NCI-H2107 treated with DMSO at 0.1 percent for 48 hours (cell line): ENCODE results near the gene KCNQ1.
A peak's percentile ranks its signal among the peaks of the same experiment; 100 is the strongest.

Experiments used
- DNase-seq: peaks from one replicate; lab custom pipeline; 2025; ENCODE audit not compliant: unreplicated experiment; lab: John Stamatoyannopoulos, UW

Gene KCNQ1

DNA sequence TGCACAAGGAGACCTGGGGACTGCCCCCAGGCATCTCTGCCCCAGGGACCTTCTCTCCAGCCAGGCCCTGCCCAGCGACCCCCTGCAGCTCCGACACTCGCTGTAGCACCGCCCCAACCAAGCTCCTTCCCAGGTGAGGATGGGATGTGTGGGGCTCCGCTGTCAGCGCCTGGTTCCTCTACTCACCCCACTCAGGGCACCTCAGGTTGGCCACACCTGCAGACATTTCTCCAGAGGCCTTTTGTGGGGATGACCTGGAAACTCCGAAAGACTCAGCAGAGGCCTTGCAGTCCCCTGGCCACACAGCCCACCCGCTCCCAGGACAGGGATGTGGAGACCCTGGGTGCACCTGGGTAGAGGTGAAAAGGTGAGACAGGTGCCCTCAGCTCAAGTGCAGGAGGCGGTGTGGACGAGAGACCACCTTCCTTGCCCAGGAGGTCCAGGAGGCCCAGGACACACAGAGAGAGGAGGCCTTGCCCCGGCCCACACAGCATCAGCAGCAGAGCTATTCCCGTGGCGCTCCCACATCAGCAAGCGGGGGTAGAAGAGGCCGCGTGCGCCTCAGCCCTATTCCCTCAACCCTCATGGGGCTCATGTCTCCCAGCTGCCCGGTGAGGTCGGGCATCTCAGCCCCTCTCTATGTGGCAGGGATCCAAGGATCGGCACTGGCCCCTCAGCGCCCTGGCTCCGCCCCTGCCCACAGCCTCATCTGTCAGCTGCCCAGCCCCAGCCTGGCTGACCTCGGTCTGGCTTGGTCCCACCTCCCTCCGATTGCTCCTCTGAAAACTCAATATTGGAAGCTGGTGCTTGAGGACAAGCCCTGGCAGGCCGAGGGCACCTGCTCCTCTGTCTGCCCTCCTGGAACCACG is 21.4 kb upstream of the KCNQ1 start:
- no peak for DNase-seq

DNA sequence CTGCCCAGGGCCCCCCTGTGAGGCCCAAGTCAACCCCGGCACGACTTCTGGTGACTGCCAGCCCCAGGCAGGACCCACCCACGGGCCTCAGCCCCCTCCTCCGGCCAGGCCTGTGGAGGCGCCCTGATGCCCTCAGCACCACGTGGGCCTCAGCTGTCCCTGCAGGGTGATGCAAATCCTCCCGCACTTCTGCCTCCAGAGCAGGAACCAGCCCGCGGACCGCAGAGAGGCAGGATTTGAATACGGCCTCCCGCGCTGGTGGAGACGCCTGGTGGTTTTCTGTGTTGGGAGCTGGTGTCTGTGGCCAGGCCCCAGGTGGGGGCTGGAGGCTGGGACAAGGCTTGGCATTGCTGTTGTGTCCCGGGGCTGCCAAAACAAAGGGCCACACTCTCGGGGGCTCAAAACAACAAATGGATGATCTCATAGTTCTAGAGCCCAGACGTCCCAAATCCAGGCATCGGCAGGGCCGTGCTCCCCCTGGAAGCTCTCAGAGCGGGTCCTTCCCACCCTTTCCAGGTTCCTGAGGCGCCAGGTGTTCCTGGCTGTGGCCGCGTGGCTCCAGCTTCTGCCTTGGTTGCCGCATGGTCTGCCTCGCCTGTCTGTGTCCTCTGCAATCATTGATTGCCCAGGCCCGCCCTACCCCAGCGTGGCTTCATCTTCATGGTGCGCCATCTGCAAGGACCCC is 19.9 kb upstream of the KCNQ1 start:
- no peak for DNase-seq

DNA sequence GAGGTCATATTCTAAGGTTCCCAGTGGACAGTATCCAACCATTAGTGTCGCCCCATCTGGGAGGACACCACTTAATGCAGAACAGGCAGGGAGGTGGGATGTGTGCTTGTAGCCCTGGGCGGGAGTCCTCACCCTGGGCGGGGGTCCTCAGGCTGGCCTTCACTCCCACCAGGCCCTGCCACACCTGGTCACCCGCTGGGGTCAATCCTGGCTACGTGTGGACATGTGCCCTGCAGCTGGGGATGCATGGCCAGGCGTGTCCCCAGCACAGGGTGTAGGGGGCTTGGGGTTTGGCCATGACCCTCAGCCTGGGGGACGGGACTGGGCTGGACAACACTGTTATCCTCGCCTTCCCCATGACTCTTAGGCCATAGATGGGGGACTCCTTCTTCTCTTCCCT is 19.3 kb upstream of the KCNQ1 start:
- DNase-seq = no peak

- DNase-seq = no peak
Measured at GRCh38 chr11:2426221-2426620, 18.6 kb upstream of the KCNQ1 start.

DNA sequence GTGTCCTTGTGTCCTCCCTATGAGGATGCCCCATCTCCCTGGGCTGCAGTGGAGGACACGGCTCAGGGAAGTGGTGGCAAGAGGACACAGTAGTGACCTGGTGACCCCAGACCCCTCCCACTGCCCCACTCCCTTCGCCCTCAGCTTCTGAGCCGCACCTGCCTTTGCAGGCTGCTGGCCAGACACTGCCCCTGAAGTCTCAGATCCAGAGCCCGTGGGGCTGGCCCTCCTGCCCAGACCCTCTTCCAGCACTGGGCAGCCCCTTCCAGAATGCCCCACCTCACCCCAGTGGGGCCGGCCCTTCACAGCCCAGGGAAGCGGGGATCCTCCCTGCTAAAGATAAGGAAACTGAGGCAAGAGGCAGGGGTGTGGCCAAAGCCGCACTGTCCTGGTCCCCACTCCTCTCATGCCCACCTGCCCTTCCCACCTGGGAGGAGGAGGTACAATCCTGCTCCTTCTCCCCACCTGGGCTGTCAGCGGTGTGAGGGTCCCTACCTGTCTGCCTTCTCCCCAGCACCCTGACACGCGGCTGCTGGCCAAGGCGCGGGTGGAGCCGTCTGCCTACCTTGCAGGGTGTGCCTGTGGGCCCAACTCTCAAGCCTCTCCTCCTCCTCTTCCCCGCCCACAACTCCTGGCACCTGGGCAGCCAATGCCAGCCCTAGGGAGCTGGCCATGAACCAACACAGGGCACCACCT is 17.8 kb upstream of the KCNQ1 start:
- DNase-seq = no peak

DNA sequence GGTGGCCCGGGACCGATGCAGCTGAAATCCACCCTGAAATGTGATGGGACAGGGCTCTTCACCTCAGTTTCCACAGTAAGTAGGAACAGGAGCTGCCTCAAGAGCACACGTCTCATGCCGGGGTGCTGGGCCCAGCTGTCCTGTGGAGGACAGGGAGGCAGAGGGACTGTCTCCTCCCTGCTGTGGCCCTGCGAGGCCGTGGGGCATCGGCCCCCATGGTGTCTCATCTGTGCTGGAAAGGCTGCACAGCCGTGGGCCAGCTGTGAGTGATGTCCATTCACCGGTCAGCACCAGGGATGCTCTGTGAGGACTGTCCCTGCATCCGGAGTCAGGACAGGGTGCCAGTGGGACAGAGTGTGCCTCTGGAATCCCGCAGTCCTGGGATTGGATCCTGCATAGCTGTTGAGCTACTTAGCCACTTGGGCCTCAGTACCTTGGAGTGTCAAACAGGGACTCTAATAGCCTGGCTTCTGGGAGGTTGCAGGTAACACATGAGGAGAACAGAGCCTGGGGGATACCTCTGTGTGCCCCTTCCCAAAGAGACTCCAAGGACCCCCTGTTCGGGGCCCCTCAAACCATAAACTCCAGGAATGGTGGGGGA is 17.0 kb upstream of the KCNQ1 start:
- no peak for DNase-seq

- peak; percentile 3 for DNase-seq
Measured at GRCh38 chr11:2428322-2428795, 16.4 kb upstream of the KCNQ1 start.

- no peak for DNase-seq
Measured at GRCh38 chr11:2431395-2431794, 13.4 kb upstream of the KCNQ1 start.

DNA sequence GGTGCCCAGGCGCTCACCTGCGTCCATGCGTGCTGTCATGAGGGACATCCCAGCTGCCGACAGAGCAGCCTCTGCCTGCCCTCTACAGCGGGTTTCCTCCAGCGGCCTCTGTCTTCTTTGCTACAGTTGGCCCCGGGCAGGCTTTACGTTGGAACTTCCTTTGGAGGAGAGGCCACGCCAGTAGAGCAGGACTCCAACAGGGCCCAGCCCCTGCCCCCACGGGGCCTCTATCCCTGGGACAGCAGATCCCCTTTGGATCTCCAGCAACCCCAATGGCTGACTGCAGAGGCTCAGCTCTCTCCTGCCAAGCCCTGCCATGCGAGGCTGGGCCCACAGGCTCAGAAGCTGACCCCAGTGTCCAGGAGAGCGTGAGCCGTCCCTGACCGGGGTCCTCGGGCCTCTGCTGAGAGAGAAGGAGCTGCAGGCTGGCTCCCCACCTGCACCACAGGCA is 12.6 kb upstream of the KCNQ1 start:
- DNase-seq = no peak

- no peak for DNase-seq
Measured at GRCh38 chr11:2432628-2433071, 12.2 kb upstream of the KCNQ1 start.

DNA sequence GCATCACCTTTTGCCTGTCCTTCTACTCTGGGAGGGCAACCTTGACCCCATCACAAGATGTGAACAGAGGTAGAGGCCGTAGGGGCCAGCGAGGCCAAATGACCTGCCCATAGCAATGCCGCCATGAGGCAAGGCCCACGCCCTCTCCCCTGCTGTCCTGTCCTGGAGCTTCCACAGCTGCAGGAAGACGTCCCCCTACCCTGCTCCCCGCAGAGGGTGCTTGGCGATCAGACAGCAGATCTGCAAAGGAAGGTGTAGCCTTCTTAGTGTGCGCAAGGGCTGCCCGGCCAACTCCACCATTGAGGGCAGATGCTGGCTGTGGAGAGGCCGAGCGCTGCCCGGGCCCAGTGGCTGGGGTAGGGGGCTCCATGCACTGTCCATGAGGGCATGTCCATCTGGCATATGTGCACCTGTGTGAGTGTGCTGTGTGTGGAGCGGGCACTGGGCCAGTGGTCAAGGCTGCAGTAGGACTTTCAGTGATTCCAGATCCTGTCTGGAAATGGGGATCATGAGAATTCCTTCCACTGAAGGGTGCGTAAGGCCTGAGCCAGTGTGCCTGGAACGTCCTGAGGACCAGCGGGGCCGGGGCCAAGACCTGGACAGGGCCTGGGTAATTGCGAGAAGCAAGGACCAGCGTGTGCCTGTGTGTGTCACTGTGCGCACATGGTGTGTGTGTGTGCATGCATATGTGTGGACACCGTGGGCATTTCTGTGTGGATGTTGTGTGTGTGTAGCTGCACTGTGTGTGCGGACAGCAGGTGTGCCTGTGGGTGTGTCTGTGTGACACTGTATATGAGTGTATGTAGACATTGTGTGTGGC is 11.5 kb upstream of the KCNQ1 start:
- no peak for DNase-seq

DNA sequence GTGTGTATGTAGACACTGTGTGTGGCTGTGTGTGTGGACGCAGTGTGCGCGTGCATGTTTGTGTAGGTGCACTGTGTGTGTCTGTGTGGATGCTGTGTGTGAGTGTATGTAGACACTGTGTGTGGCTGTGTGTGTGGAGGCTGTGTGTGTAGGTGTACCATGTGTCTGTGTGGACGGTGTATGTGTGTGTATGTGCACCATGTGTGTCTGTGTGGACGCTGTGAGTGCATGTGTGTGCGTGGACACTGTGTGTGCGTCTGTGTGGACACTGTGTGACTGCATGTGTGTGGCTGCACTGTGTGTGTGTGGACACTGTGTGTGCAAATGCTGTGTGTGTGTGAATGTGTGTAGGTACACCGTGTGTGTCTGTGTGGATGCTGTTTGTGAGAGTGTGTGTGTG is 10.8 kb upstream of the KCNQ1 start:
- DNase-seq = no peak

DNA sequence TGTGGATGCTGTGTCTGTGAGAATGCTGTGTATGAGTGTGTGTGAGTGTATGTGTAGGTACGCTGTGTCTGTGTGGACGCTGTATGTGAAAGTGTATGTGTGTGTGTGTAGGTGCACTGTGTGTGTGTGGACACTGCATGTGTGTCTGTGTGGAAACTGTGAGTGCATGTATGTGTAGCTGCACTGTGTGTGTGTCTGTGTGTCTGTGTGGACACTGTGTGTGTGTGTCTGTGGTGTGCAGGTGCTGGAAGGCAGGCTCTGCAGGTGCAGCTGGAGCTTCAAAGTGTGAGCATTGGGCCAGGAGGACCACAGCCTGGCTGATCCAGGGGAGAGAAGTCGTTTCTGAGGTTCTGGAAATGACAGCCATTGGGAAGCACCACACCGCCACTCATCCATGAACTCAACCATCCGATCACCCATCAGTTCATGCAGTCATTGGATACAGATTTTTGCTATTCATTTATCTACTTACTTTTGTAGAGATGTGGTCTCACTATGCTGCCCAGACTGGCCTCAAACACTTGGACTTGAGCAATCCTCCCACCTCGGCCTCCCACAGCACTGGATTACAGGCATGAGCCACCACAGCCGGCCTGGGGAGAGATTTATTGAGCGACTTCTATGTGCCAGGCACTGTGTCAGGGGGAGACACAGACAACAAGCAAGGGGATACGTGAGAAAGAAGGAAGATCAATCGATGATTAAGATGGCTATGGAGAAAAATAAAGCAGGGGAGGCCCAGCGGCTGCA is 10.1 kb upstream of the KCNQ1 start:
- DNase-seq = no peak

DNA sequence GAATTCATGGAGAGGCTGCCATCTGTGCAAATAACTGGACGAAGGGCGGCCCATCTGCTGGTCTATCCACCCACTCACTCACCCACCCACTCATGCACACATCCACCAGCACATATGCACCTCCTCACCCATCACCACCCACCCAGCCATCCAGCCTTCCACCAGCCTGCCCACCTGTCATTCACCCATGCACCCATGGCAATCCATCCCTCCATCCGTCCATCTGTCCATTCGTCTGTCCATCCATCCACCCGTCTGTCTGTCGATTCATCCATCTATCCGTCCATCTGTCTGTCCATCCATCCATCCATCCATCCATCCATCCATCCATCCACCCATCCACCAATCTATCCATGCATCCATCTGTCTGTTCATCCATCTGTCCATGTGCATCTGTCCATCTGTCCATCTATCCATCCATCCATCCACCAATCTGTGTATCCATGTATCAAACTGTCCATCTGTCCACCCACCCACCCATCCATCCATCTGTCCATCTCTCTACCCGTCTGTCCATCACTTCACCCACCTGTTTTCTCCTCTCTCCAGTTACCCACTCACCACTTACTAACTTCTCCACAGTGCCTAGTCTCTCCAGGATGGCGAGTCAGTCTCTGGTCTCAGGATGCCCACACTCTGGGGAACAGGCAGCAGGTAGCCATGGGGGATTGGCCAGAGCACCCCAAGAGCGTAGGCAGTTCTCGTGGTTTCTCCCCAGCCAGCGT is 9.4 kb upstream of the KCNQ1 start:
- no peak for DNase-seq

DNA sequence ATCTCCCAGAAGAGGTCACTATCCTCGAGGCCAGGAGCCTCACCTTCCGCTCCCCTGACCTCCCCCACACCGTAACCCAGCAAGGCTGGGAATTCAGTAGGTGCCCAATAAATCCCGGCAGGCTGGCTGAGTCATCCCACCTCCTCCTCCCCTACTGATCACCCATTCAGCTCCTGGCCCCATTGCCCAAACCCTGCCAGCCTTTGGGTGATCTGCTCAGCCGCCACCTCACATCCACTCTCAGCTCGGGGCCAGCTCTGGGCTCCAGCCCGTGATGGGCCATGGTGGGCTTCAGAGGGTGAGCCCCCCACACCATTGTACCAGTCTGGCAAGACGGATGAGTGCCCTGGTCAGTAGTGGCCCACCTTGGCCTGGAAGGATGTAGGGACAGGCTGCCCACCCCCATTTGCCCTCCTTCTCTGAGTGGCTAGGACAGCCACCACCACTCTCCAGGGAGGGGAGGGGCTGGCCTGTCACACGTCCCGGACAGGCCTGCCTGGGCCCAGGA is 8.7 kb upstream of the KCNQ1 start:
- no peak for DNase-seq

GRCh38 chr11:2436521-2437031 is 8.2 kb upstream of the KCNQ1 start:
- DNase-seq = no peak

GRCh38 chr11:2437516-2437915 is 7.3 kb upstream of the KCNQ1 start:
- no peak for DNase-seq

- DNase-seq = no peak
Measured at GRCh38 chr11:2439820-2440219, 5.0 kb upstream of the KCNQ1 start.

DNA sequence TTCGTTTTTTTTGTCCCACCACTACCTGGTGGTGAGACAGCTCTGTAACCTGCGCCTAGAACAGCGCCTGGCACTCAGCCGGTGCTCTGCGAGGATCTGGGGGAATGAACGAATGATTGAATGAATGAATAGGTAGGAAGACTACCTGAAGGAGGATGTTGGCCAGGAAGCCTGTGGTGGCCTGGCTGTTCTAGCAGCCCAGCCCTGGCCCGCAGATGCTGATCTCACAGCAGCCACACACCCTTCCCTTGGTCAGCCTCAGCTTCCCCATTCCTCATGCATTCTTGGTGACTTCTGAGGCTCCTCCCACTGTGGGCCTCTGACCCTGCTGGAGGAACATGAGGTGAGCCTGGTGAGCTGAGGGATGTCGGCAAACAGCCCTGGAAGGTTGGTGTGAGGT is 4.2 kb upstream of the KCNQ1 start:
- DNase-seq = no peak
